ENCODE results near the gene TTC13. TPM values are rescaled to one million over a fixed set of nuclear protein-coding genes. Genes with fewer than 3 reads are reported as not detected.

The TTC13 gene
- total and polyA plus RNA-seq, 4 donors, result 2.6 to 17.5 (median 6.8) TPM

- Histone ChIP-seq H3K36me3 (ENCODE audit: control insufficient read depth in 4 of 4, insufficient read depth in 3 of 4, low read depth in 1 of 4, low read length in 3 of 4) (peaks cover 0 to 8% (median 5%) of the 10 kb centered on the region in 4 donors), H3K9me3 (ENCODE audit: control insufficient read depth in 4 of 4, low read length in 3 of 4) (no peaks in the 10 kb centered on the region), H3K4me3 (ENCODE audit: low read depth in 1 of 3, low read length in 3 of 3) (no peak overlapping the region), H3K4me1 (ENCODE audit: control insufficient read depth in 4 of 4, insufficient read depth in 4 of 4, low read length in 3 of 4) (no peaks in the 10 kb centered on the region), H3K27me3 (ENCODE audit: control insufficient read depth in 4 of 4, insufficient read depth in 4 of 4, low read length in 3 of 4) (no peaks in the 10 kb centered on the region), H3K27ac (ENCODE audit: low read depth in 1 of 2, low read length in 2 of 2) (no peak overlapping the region), H3K9ac (ENCODE audit: low read depth in 1 of 2, low read length in 2 of 2) (no peak overlapping the region)
- 97% methylated on average over 2 of the region's 2 CpGs for WGBS
- no peak for DNase-seq (ENCODE audit: low spot score)
- TF ChIP-seq MAX (IDR thresholded peaks at IDR 0.05) (no peak), ATF3 (IDR thresholded peaks at IDR 0.05) (no peak), FOXA2 (IDR thresholded peaks at IDR 0.05) (no peak), HNF4A (conservative IDR thresholded peaks at IDR 0.05) (no peak)
These were observed 35.5 kb downstream of the TTC13 start for GRCh38 chr1:230943048-230943593.

- 95% methylated on average over 1 of the region's 1 CpG for WGBS
These were observed 37.8 kb downstream of the TTC13 start for GRCh38 chr1:230940848-230941247.

GRCh38 chr1:230939806-230940489, 38.7 kb downstream of the TTC13 start:
- H3K27ac ChIP-seq (ENCODE audit: low read depth in 1 of 2, low read length in 2 of 2), result no peak overlapping the region
- H3K9ac ChIP-seq (ENCODE audit: low read depth in 1 of 2, low read length in 2 of 2), result no peak overlapping the region
- TF ChIP-seq SP1 (IDR thresholded peaks at IDR 0.05) (no peak), ATF3 (IDR thresholded peaks at IDR 0.05) (no peak), HNF4G (IDR thresholded peaks at IDR 0.05) (no peak), RAD21 (IDR thresholded peaks at IDR 0.05) (no peak), JUND (IDR thresholded peaks at IDR 0.05) (no peak), NR2F2 (IDR thresholded peaks at IDR 0.05) (no peak), RXRA (IDR thresholded peaks at IDR 0.05) (no peak), FOXA2 (IDR thresholded peaks at IDR 0.05) (no peak), FOXA1 (IDR thresholded peaks at IDR 0.05) (no peak), CTCF (IDR thresholded peaks at IDR 0.05; ENCODE audit: low read depth, low read length, missing input control) (no peak), EGR1 (IDR thresholded peaks at IDR 0.05; ENCODE audit: low read depth in 2 of 2) (no peak), TAF1 (conservative IDR thresholded peaks at IDR 0.05) (no peak), MAX (IDR thresholded peaks at IDR 0.05) (no peak), GABPA (IDR thresholded peaks at IDR 0.05 in 1 of 2, conservative IDR thresholded peaks at IDR 0.05 in 1 of 2) (no peak)
- H3K9me3 ChIP-seq (ENCODE audit: control insufficient read depth in 4 of 4, low read length in 3 of 4), result no peaks in the 10 kb centered on the region
- H3K27me3 ChIP-seq (ENCODE audit: control insufficient read depth in 4 of 4, insufficient read depth in 4 of 4, low read length in 3 of 4), result no peaks in the 10 kb centered on the region
- no peak overlapping the region for H3K4me3 ChIP-seq (ENCODE audit: low read depth in 1 of 3, low read length in 3 of 3)
- no peak for DNase-seq (ENCODE audit: low spot score)
- WGBS, result 92% methylated on average over 4 of the region's 4 CpGs
- H3K4me1 ChIP-seq (ENCODE audit: control insufficient read depth in 4 of 4, insufficient read depth in 4 of 4, low read length in 3 of 4), result no peaks in the 10 kb centered on the region
- H3K36me3 ChIP-seq (ENCODE audit: control insufficient read depth in 4 of 4, insufficient read depth in 3 of 4, low read depth in 1 of 4, low read length in 3 of 4), result peaks cover 0 to 3% (median 2%) of the 10 kb centered on the region in 4 donors

More at GRCh38 chr1:230940848-230941247, 37.8 kb downstream of the TTC13 start:
- TF ChIP-seq SP1 (IDR thresholded peaks at IDR 0.05), result no peak
- Histone ChIP-seq H3K27ac (ENCODE audit: low read depth in 1 of 2, low read length in 2 of 2) (no peak overlapping the region), H3K4me1 (ENCODE audit: control insufficient read depth in 4 of 4, insufficient read depth in 4 of 4, low read length in 3 of 4) (no peaks in the 10 kb centered on the region), H3K9ac (ENCODE audit: low read depth in 1 of 2, low read length in 2 of 2) (no peak overlapping the region), H3K36me3 (ENCODE audit: control insufficient read depth in 4 of 4, insufficient read depth in 3 of 4, low read depth in 1 of 4, low read length in 3 of 4) (peaks cover 1 to 8% (median 6%) of the 10 kb centered on the region in 4 donors), H3K27me3 (ENCODE audit: control insufficient read depth in 4 of 4, insufficient read depth in 4 of 4, low read length in 3 of 4) (no peaks in the 10 kb centered on the region), H3K4me3 (ENCODE audit: low read depth in 1 of 3, low read length in 3 of 3) (no peak overlapping the region), H3K9me3 (ENCODE audit: control insufficient read depth in 4 of 4, low read length in 3 of 4) (no peaks in the 10 kb centered on the region)
- DNase-seq (ENCODE audit: low spot score), result no peak
